MG63 (cell line): ENCODE data around the gene FAM149B1. TPM values are rescaled to one million over a fixed set of nuclear protein-coding genes. Genes with fewer than 3 reads are reported as not detected.

Source experiments
- DNase-seq: peaks from one replicate; pipeline ENCODE4 v3.0.0-alpha.2; 2020
- H3K27me3 ChIP-seq: fragments of 250-450 bp; sonication (Bioruptor Pico); 2 replicates; pipeline ENCODE4 v1.5.1; 2020; ENCODE audit warnings: mild to moderate bottlenecking, moderate library complexity
- H3K36me3 ChIP-seq: fragments of 250-450 bp; sonication (Bioruptor Pico); 2 replicates; pipeline ENCODE4 v1.5.1; 2020; ENCODE audit warnings: mild to moderate bottlenecking, moderate library complexity
- H3K4me3 ChIP-seq: fragments of 250-450 bp; sonication (Bioruptor Pico); 2 replicates; pipeline ENCODE4 v1.5.1; 2020; ENCODE audit warnings: mild to moderate bottlenecking, moderate library complexity
- H3K9me3 ChIP-seq: fragments of 250-450 bp; sonication (Bioruptor Pico); 2 replicates; pipeline ENCODE4 v1.5.1; 2020; ENCODE audit warnings: mild to moderate bottlenecking, moderate library complexity
- total RNA-seq: library from RNA; depleted of rRNA; stranded (reverse); fragments of >200 nt; shearing (Covaris generic); gene quantifications from 2 replicates; pipeline ENCODE4 v1.2.3, GENCODE V29; 2014; ENCODE audit warnings: low replicate concordance

The FAM149B1 gene
- total RNA-seq, 1 experiment from 2014 or later: 5.6 TPM

DNA sequence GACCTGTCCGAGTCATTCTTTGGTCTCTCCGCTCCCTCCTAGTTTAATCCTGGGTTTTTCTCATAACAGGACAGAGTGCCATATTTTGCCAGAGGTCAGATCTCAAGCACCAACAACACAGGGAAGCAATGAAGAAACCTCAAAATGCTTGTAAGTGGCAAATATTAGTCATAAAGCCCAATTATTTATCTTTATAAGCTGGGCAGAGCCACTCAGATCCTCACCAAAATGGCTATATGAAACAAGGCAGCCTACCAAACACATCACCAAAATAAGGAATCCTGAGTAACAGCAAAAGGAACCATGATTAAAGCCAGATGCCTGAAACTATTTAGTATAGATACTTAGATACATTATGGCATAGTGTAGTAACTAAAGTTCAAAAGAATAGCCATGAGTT, 4.8 kb upstream of the FAM149B1 start:
- H3K36me3 ChIP-seq: peaks cover 55% of the 10 kb centered on the region
- no peak for DNase-seq

DNA sequence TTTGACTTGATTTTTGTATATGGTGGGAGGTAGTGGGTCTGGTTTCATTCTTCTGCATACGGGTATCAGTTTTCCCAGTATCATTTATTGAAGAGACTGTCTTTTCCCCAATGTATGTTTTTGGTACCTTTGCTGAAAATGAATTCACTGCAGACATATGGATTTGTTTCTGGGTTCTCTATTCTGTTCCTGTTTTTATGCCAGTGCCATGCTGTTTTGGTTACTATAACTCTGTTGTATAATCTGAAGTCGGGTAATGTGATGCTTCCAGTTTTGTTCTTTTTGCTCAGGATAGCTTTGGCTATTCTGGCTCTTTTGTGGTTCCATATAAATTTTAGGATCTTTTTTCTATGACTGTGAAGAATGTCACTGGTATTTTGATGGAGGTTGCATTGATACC, 947 bp upstream of the FAM149B1 start:
- no peaks in the 10 kb centered on the region for H3K27me3 ChIP-seq
- peaks cover 38% of the 10 kb centered on the region for H3K36me3 ChIP-seq
- no peak for DNase-seq
- peaks cover 2% of the 10 kb centered on the region; the same call in 1 of the 2 replicates for H3K9me3 ChIP-seq
- peak overlapping the region; percentile 68 for H3K4me3 ChIP-seq

More for the DNA sequence above, 4.8 kb upstream of the FAM149B1 start:
- no peaks in the 10 kb centered on the region for H3K27me3 ChIP-seq
- H3K9me3 ChIP-seq: peaks cover 2% of the 10 kb centered on the region; the same call in 1 of the 2 replicates
- H3K4me3 ChIP-seq: no peak overlapping the region

DNA sequence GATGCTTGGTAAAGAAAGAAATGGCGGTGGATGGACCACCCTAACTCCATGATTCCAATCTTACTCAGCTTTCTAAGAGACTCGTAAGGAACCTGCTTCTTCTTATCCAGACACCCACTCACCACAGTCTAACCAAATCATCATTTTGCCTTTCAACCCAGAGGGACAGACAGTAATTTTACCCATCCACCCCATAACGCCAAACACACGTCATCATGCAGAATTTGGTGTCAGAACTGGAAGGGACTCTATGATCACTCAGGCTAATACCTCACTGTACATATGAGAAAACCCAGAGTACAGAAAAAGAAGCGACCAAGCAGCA, 499 bp upstream of the FAM149B1 start:
- peak; percentile 2 for DNase-seq
- peak overlapping the region; percentile 68 for H3K4me3 ChIP-seq

DNA sequence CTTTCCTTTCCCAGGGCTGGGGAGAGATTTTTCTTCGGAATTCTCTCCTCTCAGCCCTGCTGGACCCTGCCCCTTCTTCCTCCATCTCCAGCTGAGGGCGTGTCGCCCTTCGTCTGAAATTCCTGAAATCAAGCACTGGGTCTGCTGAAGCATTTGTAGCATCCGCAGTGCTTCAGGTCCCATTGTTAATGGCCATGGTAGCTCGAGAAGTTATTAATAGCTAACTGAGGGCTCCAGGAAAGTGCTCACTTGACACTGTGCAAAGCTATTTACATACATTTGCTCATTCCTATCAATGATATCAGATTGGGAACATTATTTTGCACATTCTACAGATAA, 515 bp downstream of the FAM149B1 start:
- DNase-seq: no peak
- Histone ChIP-seq H3K36me3 (peaks cover 23% of the 10 kb centered on the region), H3K27me3 (no peaks in the 10 kb centered on the region), H3K4me3 (peak overlapping the region; percentile 68), H3K9me3 (no peaks in the 10 kb centered on the region; the same call in 1 of the 2 replicates)

More for the DNA sequence above, 499 bp upstream of the FAM149B1 start:
- Histone ChIP-seq H3K27me3 (no peaks in the 10 kb centered on the region), H3K9me3 (no peaks in the 10 kb centered on the region; the same call in 1 of the 2 replicates), H3K36me3 (peaks cover 33% of the 10 kb centered on the region)

DNA sequence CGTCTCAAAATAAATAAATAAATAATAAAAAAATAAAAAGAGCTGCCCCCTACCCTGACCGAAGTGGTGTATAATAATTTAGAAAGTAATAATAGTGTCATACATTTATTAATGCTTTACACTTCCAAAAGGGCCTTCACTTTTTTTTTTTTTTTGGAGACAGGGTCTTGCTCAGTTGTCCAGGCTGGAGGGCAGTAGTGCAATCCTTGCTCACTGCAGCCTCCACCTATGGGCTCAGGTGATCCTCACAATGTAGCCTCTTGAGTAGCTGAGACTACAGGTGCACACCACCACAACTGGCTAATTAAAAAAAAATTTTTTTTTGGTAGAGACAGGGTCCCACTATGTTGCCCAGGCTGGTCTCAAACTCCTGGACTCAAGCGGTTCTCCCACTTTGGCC, 1.4 kb downstream of the FAM149B1 start:
- no peaks in the 10 kb centered on the region for H3K27me3 ChIP-seq
- no peaks in the 10 kb centered on the region; the same call in 1 of the 2 replicates for H3K9me3 ChIP-seq
- H3K4me3 ChIP-seq: no peak overlapping the region
- no peak for DNase-seq
- H3K36me3 ChIP-seq: peaks cover 17% of the 10 kb centered on the region

DNA sequence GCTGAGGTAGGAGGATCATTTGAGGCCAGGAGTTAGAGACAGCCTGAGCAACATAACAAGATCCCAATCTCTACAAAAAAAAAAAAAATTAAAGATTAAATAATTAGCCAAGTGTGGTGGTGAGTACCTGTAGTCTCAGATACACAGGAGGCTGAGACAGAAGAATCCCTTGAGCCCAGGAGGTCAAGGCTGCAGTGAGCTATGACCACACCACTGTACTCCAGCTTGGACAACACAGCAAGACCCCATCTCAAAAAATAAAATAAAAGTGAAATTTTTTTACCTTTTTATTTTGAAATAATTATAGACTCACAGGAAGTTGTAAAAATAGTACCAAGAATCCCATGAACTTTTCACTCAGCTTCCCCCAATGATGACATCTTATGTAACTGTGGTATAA, 4.9 kb downstream of the FAM149B1 start:
- Histone ChIP-seq H3K36me3 (no peaks in the 10 kb centered on the region), H3K4me3 (no peak overlapping the region), H3K9me3 (no peaks in the 10 kb centered on the region; the same call in 1 of the 2 replicates), H3K27me3 (no peaks in the 10 kb centered on the region)
- DNase-seq: no peak

DNA sequence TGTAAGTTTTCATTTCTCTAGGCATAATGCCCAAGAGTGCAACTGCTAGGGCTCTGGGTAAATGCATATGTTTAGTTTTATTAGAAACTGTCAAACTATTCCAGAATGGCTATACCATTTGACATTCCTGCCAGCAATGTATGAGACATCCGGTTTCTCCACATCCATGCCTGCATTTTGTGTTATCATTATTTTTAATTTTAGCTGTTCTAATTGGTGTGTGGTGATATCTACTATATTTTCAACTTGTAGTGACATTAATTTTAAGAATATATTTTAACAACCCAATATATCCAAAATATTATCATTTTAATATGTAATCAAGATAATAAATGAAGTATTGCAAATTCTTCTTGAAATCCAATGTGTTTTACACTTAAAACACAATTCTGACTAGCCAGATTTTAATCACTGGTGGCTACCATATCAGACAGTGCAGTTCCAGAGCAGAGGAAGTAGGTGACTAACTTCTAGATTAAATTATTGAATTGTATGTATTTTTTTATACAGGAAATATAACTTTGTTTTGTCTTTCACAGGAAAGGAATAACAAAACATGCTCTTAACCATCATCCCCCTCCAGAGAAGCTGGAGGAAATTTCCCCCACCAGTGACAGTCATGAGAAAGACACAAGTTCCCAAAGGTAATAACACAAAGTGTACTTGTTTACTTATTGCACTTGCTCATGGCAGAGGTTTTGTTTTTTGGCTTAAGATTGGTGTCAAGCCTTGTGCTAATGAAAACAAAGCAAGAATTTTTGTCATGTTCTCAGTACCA, 6.4 kb downstream of the FAM149B1 start:
- Histone ChIP-seq H3K9me3 (no peaks in the 10 kb centered on the region), H3K27me3 (no peaks in the 10 kb centered on the region), H3K4me3 (no peak overlapping the region), H3K36me3 (no peaks in the 10 kb centered on the region)
- DNase-seq: no peak

DNA sequence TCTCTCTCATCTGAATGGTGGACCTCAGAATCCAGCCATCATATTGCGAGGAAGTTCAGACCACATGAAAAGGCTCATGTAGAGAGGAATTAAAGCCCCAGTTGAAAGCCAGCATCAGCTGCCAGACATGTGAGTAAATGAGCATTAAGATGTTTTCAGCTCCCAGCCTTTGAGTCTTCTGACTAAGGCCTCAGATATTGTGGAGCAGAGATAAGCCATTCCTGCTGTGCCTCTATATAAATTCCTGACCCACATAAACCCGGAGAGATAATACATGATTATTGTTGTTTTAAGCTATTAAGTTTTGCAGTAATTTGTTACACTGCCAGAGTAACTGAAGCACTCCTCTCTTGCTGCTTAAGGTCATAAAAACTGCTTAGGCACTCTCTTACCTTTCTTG, 14.6 kb downstream of the FAM149B1 start:
- H3K4me3 ChIP-seq: no peak overlapping the region
- DNase-seq: no peak
- no peaks in the 10 kb centered on the region for H3K9me3 ChIP-seq
- H3K27me3 ChIP-seq: no peaks in the 10 kb centered on the region
- peaks cover 9% of the 10 kb centered on the region for H3K36me3 ChIP-seq

DNA sequence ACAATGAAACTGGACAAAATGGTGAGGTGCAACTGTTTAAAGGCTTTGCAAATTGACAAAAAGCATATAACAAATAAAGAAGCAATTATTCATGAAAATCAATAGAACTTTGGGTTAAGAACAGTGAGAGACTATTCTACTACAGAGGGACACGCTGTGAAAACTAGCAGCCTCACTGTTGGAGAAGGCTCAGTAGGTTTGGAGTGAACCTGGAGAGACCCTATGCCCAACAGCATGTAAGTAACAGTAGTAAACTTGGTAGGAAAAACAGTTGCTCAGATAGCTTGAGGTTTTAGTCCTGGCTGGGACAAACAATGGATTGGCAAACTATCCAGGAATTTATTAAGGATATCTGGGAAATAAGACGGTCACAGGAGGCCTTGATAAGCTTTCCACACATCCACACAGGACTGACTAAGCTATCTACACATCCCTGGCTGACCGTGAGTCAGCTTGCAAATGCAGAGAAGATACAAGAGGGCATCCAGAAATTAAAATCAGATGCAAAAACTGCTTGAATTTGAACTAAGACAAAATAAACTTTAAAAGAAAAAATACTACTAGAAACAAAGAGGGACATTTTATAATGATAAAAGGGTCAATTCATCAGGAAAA, 15.9 kb downstream of the FAM149B1 start:
- H3K4me3 ChIP-seq: no peak overlapping the region
- peaks cover 9% of the 10 kb centered on the region for H3K36me3 ChIP-seq
- no peak for DNase-seq
- H3K9me3 ChIP-seq: no peaks in the 10 kb centered on the region
- no peaks in the 10 kb centered on the region for H3K27me3 ChIP-seq

DNA sequence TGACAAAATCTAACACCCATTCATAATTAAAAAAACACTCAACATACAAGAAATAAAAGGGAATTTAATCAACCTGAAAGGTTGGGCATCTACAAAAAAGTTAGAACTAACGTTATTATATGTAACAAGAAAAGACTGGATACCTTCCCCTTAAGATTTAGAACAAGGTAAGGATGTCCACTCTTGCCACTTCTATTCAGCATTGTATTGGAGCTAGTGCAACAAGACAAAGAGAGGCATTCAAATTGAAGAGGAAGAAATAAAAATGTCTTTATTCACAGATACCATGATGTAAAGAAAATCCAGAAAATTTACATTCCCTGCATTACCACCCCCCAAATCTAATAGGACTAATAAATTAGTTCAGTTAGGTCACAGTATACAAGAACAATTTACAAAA, 18.3 kb downstream of the FAM149B1 start:
- H3K36me3 ChIP-seq: peaks cover 9% of the 10 kb centered on the region
- no peaks in the 10 kb centered on the region for H3K9me3 ChIP-seq
- no peak overlapping the region for H3K4me3 ChIP-seq
- no peak for DNase-seq
- no peaks in the 10 kb centered on the region for H3K27me3 ChIP-seq

DNA sequence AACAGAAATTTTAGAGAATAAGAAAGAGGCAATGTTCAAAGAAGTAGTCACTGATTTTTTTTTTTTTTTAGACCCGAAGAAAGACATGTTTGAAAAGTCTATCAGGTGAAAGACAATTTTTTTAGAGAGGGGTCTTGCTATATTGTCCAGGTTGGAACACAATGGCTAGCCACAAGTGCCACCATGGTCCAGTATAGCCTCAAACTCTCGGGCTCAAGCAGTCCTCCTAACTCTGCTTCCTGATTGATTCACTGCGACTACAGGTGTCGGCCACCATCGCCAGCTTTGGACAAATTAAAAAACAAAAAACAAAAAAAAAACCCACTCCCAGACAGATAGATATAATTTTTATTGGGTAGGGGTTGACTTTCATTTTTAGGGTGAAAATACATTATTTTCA, 22.3 kb downstream of the FAM149B1 start:
- 0 out of 2 replicates have a peak, but pooled peaks cover 1% of the 10 kb centered on the region for H3K9me3 ChIP-seq
- H3K4me3 ChIP-seq: no peak overlapping the region
- no peaks in the 10 kb centered on the region for H3K36me3 ChIP-seq
- H3K27me3 ChIP-seq: no peaks in the 10 kb centered on the region
- no peak for DNase-seq

DNA sequence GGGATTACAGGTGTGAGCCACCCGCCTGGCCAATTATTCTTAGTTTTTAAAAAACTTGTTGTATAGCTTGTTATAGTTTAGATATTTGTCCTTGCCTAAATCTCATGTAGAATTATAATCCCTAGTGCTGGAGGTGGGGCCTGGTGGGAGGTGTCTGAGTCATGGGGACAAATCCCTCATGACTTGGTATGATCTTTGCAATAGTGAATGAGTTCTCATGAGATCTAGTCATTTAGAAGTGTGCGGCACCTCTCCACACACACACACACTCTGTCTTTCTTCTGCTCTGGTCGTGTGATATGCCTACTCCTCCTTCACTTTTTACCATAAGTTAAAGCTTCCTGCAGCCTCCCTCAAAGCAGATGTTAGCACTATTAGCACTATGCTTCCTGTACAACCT, 37.2 kb downstream of the FAM149B1 start:
- Histone ChIP-seq H3K4me3 (no peak overlapping the region), H3K9me3 (no peaks in the 10 kb centered on the region; the same call in 1 of the 2 replicates), H3K27me3 (no peaks in the 10 kb centered on the region), H3K36me3 (no peaks in the 10 kb centered on the region; the same call in none of the 2 replicates)
- DNase-seq: no peak

DNA sequence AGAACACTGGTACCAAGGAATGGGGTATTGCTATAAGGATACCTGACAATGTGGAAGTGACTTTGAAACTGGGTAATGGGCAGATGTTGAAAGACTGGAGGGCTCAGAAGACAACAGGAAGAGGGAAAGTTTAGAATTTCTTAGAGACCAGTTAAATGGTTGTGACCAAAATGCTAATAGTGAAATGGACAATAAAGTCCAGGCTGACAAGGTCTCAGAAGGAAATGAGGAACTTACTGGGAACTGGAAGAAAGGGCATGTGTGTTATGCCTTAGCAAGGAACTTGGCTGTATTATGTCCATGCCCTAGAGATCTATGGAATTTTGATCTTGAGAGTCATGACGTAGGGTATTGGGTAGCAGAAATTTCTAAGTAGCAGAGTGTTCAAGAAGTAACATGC, 38.0 kb downstream of the FAM149B1 start:
- no peaks in the 10 kb centered on the region; the same call in 1 of the 2 replicates for H3K9me3 ChIP-seq
- DNase-seq: no peak
- no peak overlapping the region for H3K4me3 ChIP-seq
- no peaks in the 10 kb centered on the region; the same call in none of the 2 replicates for H3K36me3 ChIP-seq
- no peaks in the 10 kb centered on the region for H3K27me3 ChIP-seq

DNA sequence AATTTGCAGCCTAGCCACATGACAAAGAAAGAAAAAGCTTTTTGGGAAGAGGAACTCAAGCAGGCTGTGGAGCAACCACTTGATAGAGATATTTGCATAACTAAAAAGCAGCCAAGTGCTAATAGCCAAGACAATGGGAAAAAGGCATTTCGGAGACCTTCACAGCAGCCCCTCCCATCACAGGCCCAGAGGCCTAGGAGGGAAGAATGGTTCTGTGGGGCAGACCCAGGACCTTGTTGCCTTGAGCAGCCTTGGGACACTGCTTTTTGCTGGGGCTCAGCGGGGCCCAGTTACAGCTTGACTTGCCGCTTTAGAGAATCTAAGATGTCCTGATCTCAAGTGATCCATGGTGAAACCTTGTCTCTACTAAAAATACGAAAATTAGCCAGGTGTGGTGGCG, 38.5 kb downstream of the FAM149B1 start:
- no peak for DNase-seq
- Histone ChIP-seq H3K9me3 (no peaks in the 10 kb centered on the region; the same call in 1 of the 2 replicates), H3K4me3 (no peak overlapping the region), H3K36me3 (no peaks in the 10 kb centered on the region; the same call in none of the 2 replicates), H3K27me3 (no peaks in the 10 kb centered on the region)

DNA sequence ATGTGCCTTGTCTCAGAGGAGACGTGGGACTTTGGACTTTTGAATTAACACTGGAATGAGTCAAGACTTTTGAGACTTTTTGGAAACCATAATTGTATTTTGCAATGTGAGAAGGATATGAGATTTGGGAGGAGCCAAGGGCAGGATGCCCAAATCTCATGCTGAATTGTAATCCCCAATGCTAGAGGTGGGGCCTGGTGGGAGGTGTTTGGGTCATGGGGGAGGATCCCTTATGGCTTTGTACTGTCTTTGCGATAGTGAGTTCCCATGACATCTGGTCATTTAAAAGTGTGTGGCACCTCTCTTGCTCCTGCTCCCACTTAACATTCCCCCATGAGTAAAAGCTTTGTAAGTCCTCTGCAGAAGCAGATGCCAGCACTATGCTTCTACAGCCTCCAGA, 40.0 kb downstream of the FAM149B1 start:
- Histone ChIP-seq H3K36me3 (no peaks in the 10 kb centered on the region; the same call in none of the 2 replicates), H3K4me3 (no peak overlapping the region), H3K27me3 (no peaks in the 10 kb centered on the region), H3K9me3 (no peaks in the 10 kb centered on the region; the same call in 1 of the 2 replicates)
- peak; percentile 22 for DNase-seq

DNA sequence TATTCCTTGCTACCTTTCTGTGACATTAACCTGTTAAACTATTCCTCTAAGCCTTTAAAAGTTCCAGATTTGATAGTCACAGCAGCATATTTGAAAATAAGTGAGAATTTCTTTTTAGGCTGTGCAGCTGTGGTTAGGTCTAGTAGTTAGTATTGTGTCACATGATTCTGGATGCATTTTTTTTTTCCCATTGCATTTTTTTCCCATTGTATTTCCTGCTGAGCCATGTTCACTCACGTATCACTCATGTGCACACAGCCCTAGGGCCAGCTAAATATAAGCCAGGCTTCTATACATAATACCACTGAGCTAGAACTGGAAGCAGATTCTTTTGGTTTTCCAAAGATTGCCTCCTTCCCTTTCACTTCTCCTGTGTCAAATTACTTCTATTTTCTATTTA, 41.8 kb downstream of the FAM149B1 start:
- Histone ChIP-seq H3K4me3 (no peak overlapping the region), H3K27me3 (no peaks in the 10 kb centered on the region), H3K9me3 (no peaks in the 10 kb centered on the region; the same call in 1 of the 2 replicates), H3K36me3 (no peaks in the 10 kb centered on the region; the same call in none of the 2 replicates)
- no peak for DNase-seq

DNA sequence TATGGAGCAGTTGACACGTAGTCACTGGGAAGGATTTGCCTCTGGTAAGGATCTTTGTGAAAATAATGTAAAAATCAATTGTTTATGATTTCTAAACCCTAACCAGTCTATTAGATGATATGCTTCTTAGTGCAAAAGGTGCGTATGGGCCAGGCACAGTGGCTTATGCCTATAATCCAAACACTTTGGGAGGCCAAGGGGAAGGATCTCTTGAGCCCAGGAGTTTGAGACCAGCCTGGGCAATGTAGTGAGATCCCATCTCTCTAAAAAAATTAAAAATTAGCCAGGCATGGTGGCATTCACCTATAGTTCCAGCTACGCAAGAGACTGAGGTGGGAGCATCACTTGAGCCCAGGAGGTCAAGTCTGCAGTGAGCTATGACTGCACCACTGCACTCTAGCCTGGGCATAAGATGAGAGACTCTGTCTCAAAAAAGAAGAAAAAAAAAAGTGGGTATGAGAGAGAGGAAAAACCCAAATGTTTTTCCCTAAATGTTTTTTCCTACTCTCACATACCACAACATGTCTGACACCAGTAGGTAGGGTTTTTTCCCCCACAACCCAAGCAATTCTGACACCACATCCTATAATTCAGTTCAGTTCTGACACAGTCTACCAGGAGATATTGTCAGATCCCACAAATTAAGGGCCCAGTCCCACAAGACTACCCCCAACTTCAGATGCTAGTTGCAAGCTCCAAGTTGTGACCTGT, 42.6 kb downstream of the FAM149B1 start:
- no peaks in the 10 kb centered on the region; the same call in none of the 2 replicates for H3K36me3 ChIP-seq
- H3K27me3 ChIP-seq: no peaks in the 10 kb centered on the region
- no peak for DNase-seq
- no peaks in the 10 kb centered on the region; the same call in 1 of the 2 replicates for H3K9me3 ChIP-seq
- no peak overlapping the region for H3K4me3 ChIP-seq
